Loucy (cell line): Measurements from ENCODE around the gene ECPAS.
"Not testable (repeated sequence)": the region's sequence is repeated elsewhere in the genome, so short reads cannot be mapped to it uniquely, and the experiment has no call there.

Experiments
- H2AFZ ChIP-seq: fragments of 200-600 bp; sonication (generic); 2 replicates; pipeline ENCODE4 v1.6.0; 2016; ENCODE audit warnings: antibody characterized with exemption, mild to moderate bottlenecking, low read length, moderate library complexity
- H3F3A ChIP-seq: fragments of 200-600 bp; 2 replicates; pipeline ENCODE4 v1.6.0; 2016; ENCODE audit warnings: antibody characterized with exemption, low read depth, mild to moderate bottlenecking
- H3K27me3 ChIP-seq: fragments of 200-600 bp; sonication (generic); 2 replicates; pipeline ENCODE4 v1.6.1; 2014; ENCODE audit warnings: low read length, mild to moderate bottlenecking; ENCODE audit not compliant: insufficient read depth, poor library complexity, severe bottlenecking
- H3K36me3 ChIP-seq: fragments of 200-600 bp; sonication (generic); 2 replicates; pipeline ENCODE4 v1.6.1; 2016; ENCODE audit warnings: low read length; ENCODE audit not compliant: insufficient read depth
- H3K4me1 ChIP-seq: fragments of 200-600 bp; sonication (generic); 2 replicates; pipeline ENCODE4 v1.5.1; 2014; ENCODE audit warnings: low read length, mild to moderate bottlenecking; ENCODE audit not compliant: insufficient read depth, poor library complexity, severe bottlenecking
- H3K4me2 ChIP-seq: fragments of 200-600 bp; sonication (generic); 2 replicates; pipeline ENCODE4 v1.6.0; 2014; ENCODE audit warnings: antibody characterized with exemption, low read length, low read depth, mild to moderate bottlenecking; ENCODE audit not compliant: poor library complexity, severe bottlenecking
- H3K4me3 ChIP-seq: fragments of 200-600 bp; sonication (generic); 2 replicates; pipeline ENCODE4 v1.5.1; 2014; ENCODE audit warnings: low read length, mild to moderate bottlenecking, mixed read lengths; ENCODE audit not compliant: poor library complexity, severe bottlenecking
- H3K79me2 ChIP-seq: fragments of 200-600 bp; sonication (generic); 2 replicates; pipeline ENCODE4 v1.6.1; 2014; ENCODE audit warnings: low read length; ENCODE audit not compliant: insufficient read depth
- H3K9ac ChIP-seq: fragments of 200-600 bp; sonication (generic); 2 replicates; pipeline ENCODE4 v1.6.0; 2014; ENCODE audit warnings: mild to moderate bottlenecking, low read depth, low read length, moderate library complexity; ENCODE audit not compliant: poor library complexity, severe bottlenecking
- H3K9me2 ChIP-seq: fragments of 200-600 bp; sonication (generic); replicated peaks from 2 replicates; pipeline ENCODE4 v1.6.1; 2016; ENCODE audit warnings: low read depth, low read length, mixed read lengths
- H3K9me3 ChIP-seq: fragments of 200-600 bp; sonication (generic); 2 replicates; pipeline ENCODE4 v1.6.1; 2014; ENCODE audit warnings: mild to moderate bottlenecking, antibody characterized with exemption, low read length, low read depth; ENCODE audit not compliant: insufficient read depth
- H4K20me1 ChIP-seq: fragments of 200-600 bp; sonication (generic); 2 replicates; pipeline ENCODE4 v1.6.0; 2014; ENCODE audit warnings: antibody characterized with exemption, low read length, mild to moderate bottlenecking; ENCODE audit not compliant: insufficient read depth, poor library complexity, severe bottlenecking
- EZH2phosphoT487 ChIP-seq: fragments of 200-600 bp; IDR thresholded peaks from 2 replicates; pipeline ENCODE4 v1.6.1; 2018; ENCODE audit warnings: antibody characterized with exemption, mild to moderate bottlenecking, moderate library complexity, borderline replicate concordance
- TF ChIP-seq, protein P1 (sequence below): fragments of 200-600 bp; sonication (generic); conservative IDR thresholded peaks from 2 replicates; pipeline ENCODE4 v1.5.1; 2014; ENCODE audit warnings: mild to moderate bottlenecking, antibody characterized with exemption, low read length

The ECPAS gene

DNA sequence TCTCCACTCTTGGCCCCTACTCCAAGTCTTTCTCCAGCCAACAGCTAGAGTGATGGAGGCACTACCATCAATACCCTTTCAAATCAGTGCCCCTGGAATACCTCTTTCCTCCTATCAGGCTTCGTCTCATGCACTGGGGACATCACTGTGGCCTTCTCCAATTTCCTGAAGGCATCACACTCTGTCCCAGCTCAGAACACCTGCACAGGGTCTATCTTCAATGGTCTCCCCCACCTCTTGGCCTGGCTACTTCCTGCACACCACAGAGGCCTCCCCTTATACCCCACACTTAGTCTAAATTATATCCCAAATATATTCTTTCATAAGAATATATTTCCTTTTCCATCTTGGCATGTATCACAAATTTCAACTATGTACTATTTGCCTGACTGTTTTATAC lies 34.5 kb downstream of the ECPAS start:
- peaks cover 11% of the 10 kb centered on the region; the same call in 1 of the 2 replicates for H3K79me2 ChIP-seq

DNA sequence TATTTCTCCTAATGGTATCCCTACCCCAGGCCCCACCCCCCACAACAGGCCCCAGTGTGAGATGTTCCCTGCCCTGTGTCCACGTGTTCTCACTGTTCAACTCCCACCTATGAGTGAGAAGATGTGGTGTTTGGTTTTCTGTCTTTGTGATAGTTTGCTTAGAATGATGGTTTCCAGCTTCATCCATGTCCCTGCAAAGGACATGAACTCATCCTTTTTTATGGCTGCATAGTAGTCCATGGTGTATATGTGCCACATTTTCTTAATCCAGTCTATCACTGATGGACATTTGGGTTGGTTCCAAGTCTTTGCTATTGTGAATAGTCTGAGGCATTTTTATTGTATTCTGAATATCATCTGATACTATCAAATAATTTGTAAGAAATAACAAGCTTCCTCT lies 38.4 kb downstream of the ECPAS start:
- not testable (repeated sequence) for H3K27me3 ChIP-seq, H3K4me1 ChIP-seq, H3F3A ChIP-seq, H2AFZ ChIP-seq, H4K20me1 ChIP-seq, H3K4me3 ChIP-seq, H3K9me3 ChIP-seq, H3K9ac ChIP-seq, H3K36me3 ChIP-seq, H3K79me2 ChIP-seq, H3K9me2 ChIP-seq, H3K4me2 ChIP-seq

More for the DNA sequence above, 34.5 kb downstream of the ECPAS start:
- no peak for TF ChIP-seq EZH2phosphoT487
- TF ChIP-seq, protein P1, sequence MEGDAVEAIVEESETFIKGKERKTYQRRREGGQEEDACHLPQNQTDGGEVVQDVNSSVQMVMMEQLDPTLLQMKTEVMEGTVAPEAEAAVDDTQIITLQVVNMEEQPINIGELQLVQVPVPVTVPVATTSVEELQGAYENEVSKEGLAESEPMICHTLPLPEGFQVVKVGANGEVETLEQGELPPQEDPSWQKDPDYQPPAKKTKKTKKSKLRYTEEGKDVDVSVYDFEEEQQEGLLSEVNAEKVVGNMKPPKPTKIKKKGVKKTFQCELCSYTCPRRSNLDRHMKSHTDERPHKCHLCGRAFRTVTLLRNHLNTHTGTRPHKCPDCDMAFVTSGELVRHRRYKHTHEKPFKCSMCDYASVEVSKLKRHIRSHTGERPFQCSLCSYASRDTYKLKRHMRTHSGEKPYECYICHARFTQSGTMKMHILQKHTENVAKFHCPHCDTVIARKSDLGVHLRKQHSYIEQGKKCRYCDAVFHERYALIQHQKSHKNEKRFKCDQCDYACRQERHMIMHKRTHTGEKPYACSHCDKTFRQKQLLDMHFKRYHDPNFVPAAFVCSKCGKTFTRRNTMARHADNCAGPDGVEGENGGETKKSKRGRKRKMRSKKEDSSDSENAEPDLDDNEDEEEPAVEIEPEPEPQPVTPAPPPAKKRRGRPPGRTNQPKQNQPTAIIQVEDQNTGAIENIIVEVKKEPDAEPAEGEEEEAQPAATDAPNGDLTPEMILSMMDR = no peak
- Histone ChIP-seq H3K9ac (no peak overlapping the region), H3K27me3 (no peaks in the 10 kb centered on the region), H3K4me2 (no peak overlapping the region), H3K36me3 (no peaks in the 10 kb centered on the region; the same call in 1 of the 2 replicates), H4K20me1 (no peaks in the 10 kb centered on the region), H3K9me2 (no peaks in the 10 kb centered on the region), H3K9me3 (no peaks in the 10 kb centered on the region), H2AFZ (no peak overlapping the region), H3K4me3 (no peak overlapping the region), H3F3A (no peaks in the 10 kb centered on the region), H3K4me1 (no peaks in the 10 kb centered on the region)

DNA sequence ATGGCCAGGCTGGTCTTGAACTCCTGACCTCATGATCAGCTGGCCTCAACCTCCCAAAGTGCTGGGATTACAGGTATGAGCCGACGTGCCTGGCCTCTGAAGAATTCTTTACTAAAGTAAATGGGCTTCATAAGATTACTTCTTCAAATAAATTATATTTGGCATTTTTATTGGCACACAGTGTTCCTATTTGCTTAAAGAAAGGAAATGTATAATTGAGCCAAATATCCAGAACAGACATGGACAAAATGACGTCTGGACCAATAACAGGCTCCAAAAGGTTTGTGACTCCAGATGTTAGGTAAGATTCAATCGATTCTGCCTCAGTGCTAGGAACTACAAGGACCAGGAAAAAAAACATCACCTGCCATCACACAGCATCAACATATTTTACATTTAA lies 40.7 kb downstream of the ECPAS start:
- H3K9me2 ChIP-seq = no peaks in the 10 kb centered on the region
- H3K4me3 ChIP-seq = no peak overlapping the region
- no peaks in the 10 kb centered on the region for H3K4me1 ChIP-seq
- no peak overlapping the region for H3K9ac ChIP-seq
- H3K79me2 ChIP-seq = no peaks in the 10 kb centered on the region
- no peaks in the 10 kb centered on the region for H4K20me1 ChIP-seq
- no peaks in the 10 kb centered on the region for H3K27me3 ChIP-seq
- H3K36me3 ChIP-seq = peaks cover 16% of the 10 kb centered on the region; the same call in 1 of the 2 replicates
- H3K4me2 ChIP-seq = no peak overlapping the region
- no peaks in the 10 kb centered on the region for H3K9me3 ChIP-seq
- TF ChIP-seq, protein P1 = no peak
- TF ChIP-seq EZH2phosphoT487 = no peak
- no peaks in the 10 kb centered on the region for H3F3A ChIP-seq
- H2AFZ ChIP-seq = no peak overlapping the region

DNA sequence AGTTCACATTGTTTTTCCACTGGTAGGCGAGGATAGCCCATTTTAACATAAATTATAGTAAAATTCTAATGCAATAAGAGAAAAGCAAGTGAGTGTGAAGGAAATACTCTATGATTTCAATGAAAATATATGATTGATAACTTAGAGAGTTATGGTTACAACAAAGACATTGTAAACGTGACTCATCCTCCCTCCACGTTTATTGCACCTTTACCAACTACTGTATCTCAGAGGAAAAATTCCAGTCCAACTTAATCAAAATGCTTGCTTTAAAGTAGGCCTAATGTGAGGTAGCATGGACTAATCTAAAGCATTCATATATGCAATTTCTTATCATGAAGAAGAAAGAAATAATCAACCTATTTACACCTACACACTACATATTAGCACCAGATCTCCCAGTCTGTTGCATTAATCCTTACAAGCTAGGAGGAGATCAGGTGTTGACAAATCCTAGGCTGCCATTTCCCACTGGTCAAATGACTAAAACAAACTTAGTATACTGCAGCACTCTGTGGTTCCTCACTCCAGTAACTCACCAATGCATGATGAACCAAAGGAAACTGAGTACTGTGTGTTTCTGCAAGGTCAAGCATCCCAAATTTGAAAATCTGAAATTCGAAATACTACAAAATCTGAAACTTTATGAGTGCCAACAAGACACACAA lies 41.7 kb downstream of the ECPAS start:
- Histone ChIP-seq H3K9ac (no peak overlapping the region), H2AFZ (no peak overlapping the region), H3K79me2 (no peaks in the 10 kb centered on the region), H3K4me2 (no peak overlapping the region), H3F3A (no peaks in the 10 kb centered on the region), H3K4me3 (no peak overlapping the region), H3K9me2 (no peaks in the 10 kb centered on the region), H4K20me1 (no peaks in the 10 kb centered on the region), H3K36me3 (peaks cover 18% of the 10 kb centered on the region; the same call in 1 of the 2 replicates), H3K4me1 (no peaks in the 10 kb centered on the region), H3K9me3 (no peaks in the 10 kb centered on the region), H3K27me3 (no peaks in the 10 kb centered on the region)
- TF ChIP-seq, protein P1 = no peak
- TF ChIP-seq EZH2phosphoT487 = no peak
